A549 treated with CpdA at 1 μM for 4 hours (cell line): ENCODE data around the gene CENPE. TPM values are rescaled to one million over a fixed set of nuclear protein-coding genes. Genes with fewer than 3 reads are reported as not detected.

Experiments used
- total RNA-seq: library from RNA; stranded (reverse); fragments of 200-300 nt; extraction: Qiagen RNA extraction; gene quantifications from 5 replicates; pipeline ENCODE4 v1.2.3, GENCODE V29; 2022; ENCODE audit warnings: low read depth

Gene CENPE
- total RNA-seq: 5.8 to 10.4 TPM (median 7.5 TPM) in 5 replicates

DNA sequence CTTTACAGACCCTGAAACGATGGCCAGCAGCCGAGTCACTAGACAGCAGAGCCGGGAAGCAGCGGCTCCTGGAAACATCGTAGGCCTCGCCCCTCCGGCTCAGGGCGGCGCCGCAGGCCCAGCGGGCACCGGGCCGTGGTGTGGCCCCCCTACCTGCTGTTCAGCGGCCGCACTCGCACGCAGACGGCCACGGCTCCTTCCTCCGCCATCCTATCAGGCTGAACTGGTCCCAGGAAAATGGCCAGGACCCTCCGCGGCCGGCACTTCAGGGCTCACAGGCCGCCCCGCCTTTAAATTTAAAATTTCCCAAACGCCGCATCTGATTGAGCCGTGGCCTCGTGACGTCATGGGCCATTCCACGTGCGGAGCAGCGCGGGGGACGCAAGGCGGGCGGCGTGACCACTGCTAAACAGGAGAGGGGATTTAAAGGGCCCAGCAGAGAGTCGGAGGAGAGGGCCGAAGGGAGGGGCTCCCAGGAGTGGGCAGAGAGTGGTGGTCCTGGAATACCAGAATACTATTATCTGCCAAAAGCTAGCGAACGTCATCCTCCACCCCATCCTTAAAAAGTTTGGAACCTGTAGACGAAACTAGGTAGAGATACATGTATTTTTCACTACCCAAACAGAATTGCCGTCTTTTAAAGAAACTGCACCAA, at the start of gene CENPE:
CENPE (minus strand) TSS at position 233 of the 655 bp plus-strand sequence; CDS start at position 209, 24 bp downstream.

GRCh38 chr4:103099691-103100392, 98.3 kb downstream of the CENPE start, which contains the start of gene BDH2:
Gene BDH2, minus strand, starts transcription at chr4:103099834. Its CDS starts 3,580 bp downstream, at chr4:103096254.

GRCh38 chr4:103076747-103077347, 121.3 kb downstream of the CENPE start, which contains the start of gene SLC9B2:
Gene SLC9B2, minus strand, starts transcription at chr4:103076761. Its CDS starts 9,211 bp downstream, at chr4:103067550.

Other genes starting within 250 kb of the CENPE start
- gene SLC9B1, start 178.6 kb downstream of the CENPE start, total RNA-seq: 0.07 to 0.15 TPM in 2 of 5 replicates, not detected in the others
- 6.7 to 9.9 TPM (median 7.9 TPM) in 5 replicates for gene SLC9B2, start 121.6 kb downstream of the CENPE start, total RNA-seq
- 7.7 to 10.4 TPM (median 8.2 TPM) in 5 replicates for gene BDH2, start 98.5 kb downstream of the CENPE start, total RNA-seq